Nephron progenitor cell (in vitro differentiated cells): ENCODE measurements around the gene LIF.
A peak's percentile ranks its signal among the peaks of the same experiment; 100 is the strongest.

Experiments
- DNase-seq: peaks from one replicate; pipeline ENCODE4 v3.0.0; 2021
- H3K27ac Mint-ChIP-seq: 2 replicates; pipeline ENCODE4 v1.8.0; 2021; ENCODE audit warnings: mild to moderate bottlenecking, moderate library complexity, mixed read lengths
- H3K27me3 Mint-ChIP-seq: 2 replicates; pipeline ENCODE4 v1.8.0; 2021; ENCODE audit warnings: mild to moderate bottlenecking, low read depth, mixed read lengths; ENCODE audit not compliant: poor library complexity
- H3K36me3 Mint-ChIP-seq: 2 replicates; pipeline ENCODE4 v1.8.0; 2021; ENCODE audit warnings: low read depth, mixed read lengths
- H3K4me1 Mint-ChIP-seq: 2 replicates; pipeline ENCODE4 v1.8.0; 2021; ENCODE audit warnings: mixed read lengths
- H3K4me3 Mint-ChIP-seq: 2 replicates; pipeline ENCODE4 v1.8.0; 2021; ENCODE audit warnings: mild to moderate bottlenecking, moderate library complexity, mixed read lengths
- H3K9me3 Mint-ChIP-seq: 2 replicates; pipeline ENCODE4 v1.8.0; 2021; ENCODE audit warnings: mild to moderate bottlenecking, moderate library complexity, mixed read lengths
- CTCF ChIP-seq: fragments of 200-600 bp; sonication (generic); IDR thresholded peaks from 2 replicates; pipeline ENCODE4 v1.5.0; 2021; ENCODE audit warnings: antibody characterized with exemption

Gene LIF

GRCh38 chr22:30197389-30197788 is 49.2 kb downstream of the LIF start:
- H3K4me3 Mint-ChIP-seq: no peak overlapping the region
- no peak for TF ChIP-seq CTCF
- no peak for DNase-seq
- H3K27ac Mint-ChIP-seq: peak overlapping the region; percentile 29
- peaks cover 4% of the 10 kb centered on the region for H3K9me3 Mint-ChIP-seq
- H3K4me1 Mint-ChIP-seq: peaks cover 68% of the 10 kb centered on the region
- peaks cover 21% of the 10 kb centered on the region for H3K27me3 Mint-ChIP-seq
- no peaks in the 10 kb centered on the region for H3K36me3 Mint-ChIP-seq

- H3K9me3 Mint-ChIP-seq: peaks cover 4% of the 10 kb centered on the region
- no peak for TF ChIP-seq CTCF
- H3K27me3 Mint-ChIP-seq: peaks cover 26% of the 10 kb centered on the region
- no peaks in the 10 kb centered on the region for H3K36me3 Mint-ChIP-seq
- H3K4me3 Mint-ChIP-seq: peak overlapping the region; percentile 70
- DNase-seq: no peak
- H3K27ac Mint-ChIP-seq: peak overlapping the region; percentile 99
- peaks cover 68% of the 10 kb centered on the region for H3K4me1 Mint-ChIP-seq
Measured at GRCh38 chr22:30196880-30197336, 49.7 kb downstream of the LIF start.

DNA sequence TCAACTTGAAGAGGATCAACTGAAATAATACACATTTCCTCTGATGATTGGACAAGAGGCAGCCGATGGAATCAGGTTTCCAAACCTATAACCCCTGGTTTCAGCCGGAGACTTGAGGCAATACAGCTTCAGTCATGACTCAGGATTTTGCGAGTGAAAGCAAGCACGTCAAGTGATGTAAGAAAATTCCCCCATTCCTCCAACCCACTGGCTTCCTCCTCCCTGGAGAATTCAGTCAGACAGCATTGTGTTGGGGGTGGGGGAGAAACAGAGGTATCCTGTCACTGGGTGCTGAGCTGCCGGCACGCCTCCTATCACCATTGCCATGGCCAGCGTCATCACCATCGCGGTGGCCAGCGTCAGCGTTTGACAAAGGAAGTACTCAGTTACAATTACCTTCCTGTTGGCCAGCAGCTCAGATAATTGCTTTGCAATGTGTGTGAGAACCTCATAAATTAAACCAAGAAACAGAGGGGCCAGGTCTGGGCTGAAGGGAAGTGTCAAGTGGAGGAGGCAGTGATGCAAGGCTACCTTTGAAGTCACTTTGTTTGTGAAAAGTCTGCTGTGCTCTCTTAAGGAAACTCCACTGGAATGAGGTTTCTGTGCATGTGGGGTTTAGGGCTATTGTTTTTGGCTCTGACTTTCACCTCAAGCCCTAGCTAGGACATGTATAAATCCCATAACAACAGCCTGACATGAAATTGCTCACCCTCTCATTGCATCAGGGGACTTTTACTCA is 50.2 kb downstream of the LIF start:
- DNase-seq: peak; percentile 79
- Mint-ChIP-seq H3K36me3 (no peaks in the 10 kb centered on the region), H3K27ac (peak overlapping the region; percentile 99), H3K4me1 (peaks cover 64% of the 10 kb centered on the region), H3K27me3 (peaks cover 26% of the 10 kb centered on the region), H3K4me3 (peak overlapping the region; percentile 70), H3K9me3 (peaks cover 4% of the 10 kb centered on the region)
- TF ChIP-seq CTCF: no peak

DNA sequence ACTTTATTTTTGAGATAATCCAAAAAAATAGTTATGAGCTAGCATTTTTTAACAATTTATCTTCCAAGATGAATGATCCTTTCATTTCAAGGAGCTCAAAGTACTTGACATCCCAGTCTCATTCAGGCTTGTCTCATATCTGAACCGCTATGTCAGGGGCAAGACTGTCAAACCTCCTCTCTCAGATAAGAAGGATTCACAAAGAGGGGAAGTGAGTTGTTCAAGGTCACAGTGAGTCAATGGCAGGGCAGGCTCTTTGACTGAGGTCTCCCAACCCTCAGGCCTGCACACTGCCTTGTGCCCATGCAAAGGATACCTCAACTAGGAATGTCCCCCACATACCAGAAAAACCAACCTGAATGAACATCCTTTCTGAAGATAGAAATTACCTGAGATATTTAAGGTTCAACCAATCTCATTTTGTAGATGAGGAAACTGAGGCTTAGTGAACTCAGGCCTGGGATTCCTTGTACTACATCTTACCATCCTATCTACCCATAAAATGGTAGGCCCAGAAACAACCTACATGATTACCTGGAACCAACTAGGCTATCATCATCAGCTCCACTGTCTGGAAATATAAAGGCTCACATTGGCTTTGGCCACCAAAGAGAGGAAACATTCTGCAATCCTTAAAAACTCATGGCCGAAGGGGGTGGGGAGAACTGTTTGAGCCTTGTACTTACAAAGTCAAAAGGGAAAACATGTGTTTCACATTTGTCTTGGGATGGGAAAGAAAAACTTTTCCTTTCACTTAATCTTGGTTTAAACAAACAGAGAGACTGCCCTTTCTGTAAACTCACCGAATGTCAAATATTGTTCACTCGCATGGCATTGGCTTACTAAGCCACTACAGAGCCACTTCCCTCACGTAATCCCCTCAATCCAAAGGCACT is 51.1 kb downstream of the LIF start:
- Mint-ChIP-seq H3K9me3 (peaks cover 4% of the 10 kb centered on the region), H3K4me1 (peaks cover 71% of the 10 kb centered on the region), H3K27me3 (peaks cover 32% of the 10 kb centered on the region), H3K4me3 (peak overlapping the region; percentile 70), H3K27ac (peak overlapping the region; percentile 99), H3K36me3 (no peaks in the 10 kb centered on the region)
- TF ChIP-seq CTCF: no peak
- DNase-seq: no peak

DNA sequence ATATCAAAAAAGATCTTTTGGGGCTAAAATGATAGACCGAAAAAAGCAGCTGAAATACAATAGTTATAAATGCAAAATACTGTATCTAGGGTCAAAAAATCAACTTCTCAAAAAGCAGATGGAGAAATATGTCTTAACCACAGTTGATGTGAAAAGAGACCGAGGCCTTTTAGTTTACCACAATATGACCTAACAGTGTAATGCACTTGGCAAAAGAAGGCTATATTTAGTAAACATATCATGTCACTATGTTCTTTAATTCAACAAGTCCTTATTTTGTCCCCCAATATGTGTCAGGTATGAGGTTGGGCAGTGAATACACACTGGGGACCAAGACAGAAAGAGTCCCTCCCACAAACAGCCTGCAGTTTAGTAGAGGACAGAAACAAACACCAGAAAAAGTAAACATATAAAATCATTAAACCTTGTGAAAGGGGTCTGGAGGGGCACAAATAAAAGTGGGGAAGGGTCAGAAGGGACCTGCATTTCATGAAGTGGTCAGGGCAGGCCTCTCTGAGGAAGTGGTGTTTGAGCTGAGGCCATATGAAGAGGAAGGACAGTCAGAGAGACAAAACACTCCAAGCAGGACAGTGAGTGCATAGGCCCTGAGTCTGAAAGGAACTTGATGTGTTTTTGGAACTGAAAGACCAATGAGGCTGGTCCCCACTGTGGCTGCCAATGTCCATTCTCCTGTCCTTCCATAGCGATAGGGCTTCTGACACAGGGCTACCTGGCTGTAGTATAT is 53.4 kb downstream of the LIF start:
- H3K9me3 Mint-ChIP-seq: no peaks in the 10 kb centered on the region
- no peak overlapping the region for H3K27ac Mint-ChIP-seq
- DNase-seq: no peak

More for the DNA sequence above, 53.4 kb downstream of the LIF start:
- H3K27me3 Mint-ChIP-seq: peaks cover 29% of the 10 kb centered on the region
- no peaks in the 10 kb centered on the region for H3K36me3 Mint-ChIP-seq
- TF ChIP-seq CTCF: no peak
- no peak overlapping the region for H3K4me3 Mint-ChIP-seq
- peaks cover 75% of the 10 kb centered on the region for H3K4me1 Mint-ChIP-seq
